Right renal cortex interstitium (tissue), 3 donors: Measurements from ENCODE around the gene UBASH3B. TPM values are rescaled to one million over a fixed set of nuclear protein-coding genes. Genes with fewer than 3 reads are reported as not detected.

Source experiments
- DNase-seq, 3 donors: peaks; one replicate each; pipeline ENCODE4 v3.0.0-alpha.2; 2013; ENCODE audit warnings: low read depth in 3 of 3, low spot score in 2 of 3
- polyA plus RNA-seq, 3 donors: library from polyadenylated mRNA; unstranded; fragments of 120-200 nt; gene quantifications; one replicate each; pipeline ENCODE4 v1.2.1, GENCODE V29; 2013; ENCODE audit not compliant: insufficient read length in 3 of 3

UBASH3B gene
- polyA plus RNA-seq, 3 donors = 8.1 to 9.0 (median 8.5) TPM

DNA sequence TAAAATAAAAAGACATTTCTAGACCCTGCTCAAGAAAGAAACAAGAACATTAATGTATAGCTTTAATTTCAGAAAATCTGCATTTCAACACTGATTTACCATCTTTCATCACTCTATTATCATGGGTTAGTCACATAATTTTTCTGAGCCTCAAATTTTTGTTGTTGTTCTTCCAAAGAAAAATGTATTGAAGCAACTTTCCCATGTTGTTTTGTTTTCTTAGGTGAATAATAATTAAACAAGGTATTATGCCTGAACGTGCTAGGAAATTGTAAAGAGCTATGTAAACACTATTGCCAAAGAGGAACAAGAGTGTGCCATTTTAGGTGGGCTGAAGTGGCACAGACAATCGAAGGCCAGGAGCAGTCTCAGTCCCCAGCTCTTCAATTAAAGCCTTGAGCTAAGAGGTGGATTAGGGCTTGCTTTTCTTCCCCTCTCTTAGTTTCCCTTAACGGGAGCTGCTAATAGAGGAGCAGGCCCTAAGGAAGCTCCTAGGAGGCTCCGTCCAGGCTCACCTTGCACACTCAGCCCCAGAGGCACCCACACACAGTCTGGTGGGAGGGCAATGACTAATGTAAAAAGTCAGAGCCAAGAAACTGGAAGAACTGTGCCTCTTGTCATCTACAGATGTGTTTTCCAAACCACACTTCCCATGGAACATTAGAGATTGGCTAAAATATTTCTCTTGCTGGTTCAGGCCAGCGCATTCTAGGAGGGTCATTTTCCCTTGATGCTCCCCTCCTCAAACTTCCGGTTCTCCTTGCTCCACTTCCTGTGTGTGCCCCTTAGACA is 8.8 kb upstream of the UBASH3B start:
- no peak for DNase-seq

DNA sequence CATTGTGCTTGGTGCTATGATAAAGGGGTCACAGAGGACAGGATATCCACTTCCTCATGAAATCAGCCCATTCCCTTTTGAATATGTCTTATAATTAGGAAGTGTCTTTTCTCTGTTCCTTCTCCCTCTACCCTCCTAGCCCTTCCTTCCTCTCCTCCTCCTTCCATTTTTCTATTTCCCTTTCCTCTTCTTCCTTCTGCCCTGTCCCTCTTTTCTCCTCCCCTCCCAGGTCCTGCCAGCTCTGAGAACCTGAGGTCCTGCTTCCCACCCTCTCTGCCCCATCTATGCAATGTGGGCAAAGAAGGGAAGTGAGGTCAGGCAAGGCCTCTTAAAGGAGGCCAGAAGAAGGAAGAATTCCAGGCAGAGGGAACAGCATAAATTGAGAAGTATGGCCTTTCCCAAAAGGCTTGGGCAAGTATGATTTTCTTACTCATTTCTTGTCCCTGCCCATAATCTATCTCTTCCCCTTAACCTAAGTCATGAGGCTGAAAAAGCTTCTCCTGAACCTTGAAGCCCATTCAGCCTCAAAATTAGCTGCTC is 7.7 kb upstream of the UBASH3B start:
- DNase-seq = no peak

DNA sequence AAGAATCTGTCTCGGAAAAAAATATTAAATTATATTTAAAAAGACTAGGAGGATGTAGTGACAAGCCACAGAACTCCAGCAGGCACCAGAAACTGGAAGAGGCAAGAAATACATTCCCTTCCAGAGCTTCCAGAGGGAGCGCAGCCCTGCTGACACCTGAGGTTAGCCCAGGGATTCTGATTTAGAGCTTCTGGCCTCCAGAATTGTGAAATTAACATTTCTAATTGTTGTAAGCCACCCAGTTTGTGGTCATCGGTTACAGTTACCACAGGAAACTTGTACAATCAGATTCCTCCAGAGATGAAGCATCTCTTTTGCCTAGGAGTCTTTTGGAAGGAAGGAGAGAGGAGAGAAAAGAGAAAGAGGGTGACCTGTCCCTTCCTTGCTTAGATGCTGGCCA is 6.4 kb upstream of the UBASH3B start:
- no peak for DNase-seq

DNA sequence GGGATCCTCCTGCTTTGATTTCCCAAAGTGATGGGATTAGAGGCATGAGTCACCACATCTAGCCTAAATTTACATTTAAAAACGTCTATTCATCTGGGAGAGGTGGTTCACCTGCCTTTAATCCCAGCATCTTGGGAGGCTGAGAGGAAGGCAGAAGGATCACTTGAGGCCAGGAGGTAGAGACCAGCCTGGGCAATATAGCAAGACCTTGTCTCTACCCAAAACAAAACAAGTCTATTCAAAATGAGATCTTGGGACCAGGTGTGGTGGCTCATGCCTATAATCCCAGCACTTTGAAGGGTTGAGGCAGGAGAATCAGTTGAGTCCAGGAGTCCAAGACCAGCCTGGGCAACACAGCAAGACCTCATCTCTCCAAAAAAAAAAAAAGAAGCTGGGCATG is 4.9 kb upstream of the UBASH3B start:
- DNase-seq = no peak

DNA sequence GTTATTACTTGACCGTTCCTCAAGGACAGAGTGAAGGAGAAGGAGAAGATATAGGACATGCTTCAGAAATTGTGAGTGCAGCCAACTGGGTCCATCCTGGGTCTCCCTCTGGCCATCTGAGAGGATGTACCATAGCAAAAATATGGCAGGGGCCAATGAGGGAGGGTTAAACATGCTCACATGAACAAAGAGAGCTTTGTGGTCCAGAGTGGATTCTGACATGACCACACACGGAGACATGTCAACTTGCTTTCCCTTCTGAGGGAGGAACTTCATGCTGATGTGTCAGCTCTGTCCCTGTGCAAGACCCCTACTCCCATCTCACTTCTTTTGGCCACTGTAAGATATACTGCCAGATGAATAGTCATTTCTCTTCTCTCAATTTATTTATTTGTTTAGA is 3.0 kb upstream of the UBASH3B start:
- no peak for DNase-seq

DNA sequence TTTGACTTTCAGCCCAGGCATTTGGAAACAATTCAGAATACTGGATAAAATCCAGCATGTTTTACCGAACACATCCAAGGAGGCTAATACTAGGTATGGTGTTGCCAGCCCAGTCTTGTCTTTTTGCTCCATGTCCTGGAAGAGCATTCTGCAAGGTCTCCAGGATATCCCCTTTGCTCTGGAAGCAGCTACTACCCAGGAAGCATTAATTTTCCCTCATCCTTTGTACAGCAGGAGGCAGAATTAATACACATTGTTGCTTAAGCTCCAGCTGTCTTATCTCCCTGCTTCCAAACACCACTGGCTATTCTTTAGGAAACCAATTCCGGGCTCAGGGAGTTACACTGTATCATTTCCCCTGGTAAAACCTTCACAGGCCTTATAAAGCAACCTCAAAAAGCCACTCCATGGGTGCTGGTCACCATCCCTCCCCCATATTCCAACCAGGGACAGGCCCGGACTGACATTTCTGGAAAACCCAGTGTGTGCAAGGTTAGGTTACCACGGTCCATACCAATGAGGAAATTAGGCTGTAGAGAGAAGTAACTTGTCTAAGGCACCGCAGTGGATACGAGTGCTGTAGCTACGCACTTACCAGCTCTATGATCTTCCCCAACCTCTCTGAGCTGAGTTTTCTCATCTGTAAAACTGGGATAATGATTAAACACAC is 1.5 kb upstream of the UBASH3B start:
- DNase-seq = no peak

DNA sequence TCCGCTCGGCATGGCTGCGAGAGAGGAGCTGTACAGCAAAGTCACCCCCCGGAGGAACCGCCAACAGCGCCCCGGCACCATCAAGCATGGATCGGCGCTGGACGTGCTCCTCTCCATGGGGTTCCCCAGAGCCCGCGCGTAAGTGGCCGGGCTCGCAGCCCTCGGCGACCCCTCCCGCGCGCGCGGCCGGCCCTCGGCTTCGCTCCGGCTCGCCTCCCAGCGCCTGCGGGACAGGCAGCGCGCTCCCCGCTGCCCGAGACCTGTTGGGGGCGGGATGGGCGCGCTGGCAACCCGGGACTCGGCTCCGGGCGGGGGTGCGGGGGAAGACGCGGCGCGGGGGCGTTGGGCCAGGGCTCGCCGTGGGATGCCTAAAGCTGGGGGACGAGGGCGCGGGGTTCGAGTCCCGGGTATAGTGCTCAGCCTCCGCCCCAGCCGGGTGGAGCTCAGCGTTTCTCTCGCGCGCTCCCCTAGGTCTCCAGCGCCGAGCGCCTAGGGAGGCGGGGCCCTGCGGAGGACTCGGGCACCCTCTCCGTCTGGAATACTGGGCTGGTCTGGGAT is 630 bp downstream of the UBASH3B start:
- DNase-seq = peak in 1 of 3 donors; percentile 56

DNA sequence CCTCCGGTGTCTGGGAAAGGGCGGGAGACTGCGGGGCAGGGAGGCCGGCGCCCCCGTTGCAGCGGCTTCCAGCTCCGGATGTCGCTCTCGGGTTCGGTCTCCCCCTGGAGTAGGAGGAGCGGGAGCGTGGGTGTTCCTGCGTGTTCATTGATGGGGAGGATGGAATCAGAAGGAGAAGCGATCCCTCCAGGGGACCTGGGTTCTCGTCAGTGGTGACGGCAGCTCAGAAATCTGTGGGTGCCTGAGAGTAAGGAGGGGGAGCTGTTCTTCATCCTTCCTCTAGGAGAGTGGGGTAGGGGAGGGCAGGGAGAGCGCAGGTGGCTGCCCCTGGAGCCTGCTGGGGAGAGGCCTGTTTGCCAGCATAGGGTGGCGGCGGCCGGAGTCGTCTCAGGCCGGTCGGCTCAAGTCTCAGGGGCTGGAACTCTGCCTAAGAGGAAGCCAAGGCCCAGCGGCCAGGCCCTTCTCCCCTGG is 1.1 kb downstream of the UBASH3B start:
- no peak for DNase-seq

DNA sequence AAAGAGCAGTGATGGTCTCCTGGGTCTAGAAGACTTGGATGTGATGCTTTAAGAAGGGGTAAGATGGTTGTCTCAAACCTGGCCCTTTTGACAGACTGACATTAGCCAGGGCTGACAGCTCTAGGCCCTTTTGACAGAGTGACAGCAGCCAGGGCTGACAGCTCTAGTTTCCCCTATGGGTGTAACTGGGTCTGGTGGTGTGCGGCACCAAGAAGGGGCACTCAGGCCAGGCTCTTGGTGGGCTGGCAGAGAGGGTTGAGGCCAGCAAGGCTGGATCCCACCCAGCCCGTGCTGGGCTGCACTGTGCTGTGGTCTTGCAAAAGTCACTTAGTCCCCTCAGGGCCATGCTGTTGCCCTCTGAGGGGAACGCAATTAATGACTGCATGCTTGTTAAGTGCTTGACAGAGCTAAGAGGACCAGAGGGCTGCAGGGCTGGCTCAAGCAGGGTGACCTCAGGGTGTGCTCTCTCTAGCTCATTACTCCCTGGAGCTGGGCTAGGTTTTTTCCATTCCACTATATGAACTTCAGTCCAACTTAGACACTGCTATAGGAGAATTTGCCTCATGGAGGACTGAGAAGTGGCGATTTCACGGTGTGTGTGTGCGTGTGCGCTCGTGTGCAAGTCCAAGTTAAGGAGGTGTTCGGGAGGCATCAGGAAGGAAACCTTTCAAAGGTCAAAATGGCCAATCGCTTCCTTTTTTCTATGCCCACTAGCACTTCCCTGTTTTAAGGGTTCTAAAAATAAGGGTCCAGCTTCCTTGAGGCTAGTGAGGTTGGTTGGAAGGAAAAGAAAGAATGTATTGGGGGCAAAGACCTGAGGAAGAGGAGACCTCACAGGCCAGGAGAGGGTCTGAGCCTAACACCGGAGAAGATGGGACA is 4.4 kb downstream of the UBASH3B start:
- no peak for DNase-seq

DNA sequence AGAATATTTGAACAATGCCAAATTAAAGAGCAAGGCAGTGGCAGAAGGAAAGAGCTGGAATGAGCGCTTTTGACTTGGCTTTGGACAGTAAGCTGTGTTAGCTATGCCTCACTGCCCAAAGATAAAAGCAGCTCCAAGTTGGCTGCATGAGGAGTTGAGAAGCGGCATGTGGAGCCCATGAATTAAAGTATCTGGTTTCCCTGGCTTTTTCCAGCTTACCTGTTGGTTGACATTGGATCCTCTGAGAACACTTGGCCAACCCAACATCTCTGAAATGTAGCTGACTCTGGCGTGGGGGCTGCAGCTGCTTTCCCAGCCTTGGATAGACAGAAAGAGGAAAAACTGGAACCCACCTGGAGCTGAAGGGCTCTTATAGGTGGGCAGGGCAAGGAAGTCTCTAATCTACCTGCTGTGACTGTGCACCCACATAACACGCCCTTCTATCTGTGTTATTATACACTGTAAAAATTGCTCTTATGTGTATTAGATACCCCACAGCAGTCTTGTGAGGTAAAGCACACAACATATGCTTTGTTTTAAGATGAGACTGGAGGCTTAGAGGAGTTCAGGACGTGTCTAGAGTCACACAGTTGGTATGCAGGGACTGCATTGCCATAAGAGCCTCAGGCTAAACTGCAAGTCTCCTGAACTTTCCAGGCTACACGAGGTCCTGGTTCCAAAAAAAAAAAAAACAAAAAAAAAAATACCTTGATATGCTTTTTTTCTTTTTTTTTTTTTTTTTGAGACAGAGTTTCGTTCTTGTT is 5.8 kb downstream of the UBASH3B start:
- DNase-seq = peak in 1 of 3 donors; percentile 47

DNA sequence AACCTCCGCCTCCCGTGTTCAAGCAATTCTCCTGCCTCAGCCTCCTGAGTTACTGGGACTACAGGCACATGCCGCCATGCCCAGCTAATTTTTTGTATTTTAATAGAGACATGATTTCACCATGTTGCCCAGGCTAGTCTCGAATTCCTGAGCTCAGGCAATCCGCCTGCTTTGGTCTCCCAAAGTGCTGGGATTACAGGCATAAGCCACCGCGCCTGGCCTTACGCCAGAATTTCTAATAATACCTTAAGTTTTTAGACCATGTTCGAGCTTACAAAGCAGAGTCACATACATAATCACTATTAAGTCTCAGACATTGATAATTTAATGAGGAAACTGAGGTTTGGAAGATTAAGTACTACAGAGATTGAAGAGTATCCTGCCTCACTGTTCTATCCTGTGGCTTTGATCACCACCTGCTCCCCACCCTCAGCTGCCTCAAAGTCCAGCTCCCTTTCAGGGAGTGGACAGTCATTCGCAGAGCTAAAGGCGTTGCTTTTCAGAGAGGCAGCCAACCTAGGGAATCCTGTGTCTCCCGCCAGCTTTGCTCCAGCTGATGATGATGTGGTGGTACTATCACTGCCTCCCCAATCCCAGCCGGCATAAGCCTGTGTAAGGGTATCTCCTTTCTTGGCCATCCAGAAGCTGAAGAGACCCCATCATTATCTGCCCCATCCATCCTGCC is 7.7 kb downstream of the UBASH3B start:
- DNase-seq = no peak

DNA sequence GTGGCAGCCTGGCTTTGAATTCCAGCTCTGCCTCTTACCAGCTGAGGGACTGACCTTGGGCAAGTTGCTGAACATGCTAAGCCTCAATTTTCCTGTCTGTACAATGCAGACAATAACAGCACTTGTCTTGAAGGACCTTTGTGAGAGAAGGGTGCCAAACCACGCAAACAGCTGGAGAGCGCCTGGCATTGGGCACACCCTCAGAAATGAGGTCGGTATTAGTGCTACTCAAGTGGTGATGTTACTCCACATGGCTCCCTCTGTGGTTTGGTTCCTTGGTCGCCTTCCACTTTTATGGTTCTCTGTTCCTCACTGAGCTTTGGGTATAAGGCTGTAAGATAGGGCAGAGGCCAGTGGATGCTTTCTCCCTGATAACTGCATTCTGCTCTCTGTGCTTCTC is 8.2 kb downstream of the UBASH3B start:
- no peak for DNase-seq

DNA sequence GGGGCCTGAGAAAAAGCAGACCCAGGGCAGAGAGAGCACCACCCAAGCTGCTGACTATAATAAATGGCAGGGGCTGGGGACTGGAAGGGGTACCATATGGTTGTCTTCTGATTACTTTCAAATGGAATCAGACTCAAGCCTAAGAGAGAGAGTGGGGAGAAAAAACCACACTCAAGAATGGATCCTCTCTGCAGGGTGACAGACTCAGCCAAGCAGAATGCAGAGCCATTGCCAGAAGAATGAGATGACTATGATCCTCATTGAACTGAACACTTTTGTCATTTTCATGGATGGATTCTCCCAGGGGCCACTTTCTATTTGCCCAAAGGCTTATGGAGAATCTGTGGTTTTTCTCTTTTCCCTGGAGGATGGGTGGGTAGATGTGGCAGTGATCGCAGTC is 8.7 kb downstream of the UBASH3B start:
- DNase-seq = no peak

DNA sequence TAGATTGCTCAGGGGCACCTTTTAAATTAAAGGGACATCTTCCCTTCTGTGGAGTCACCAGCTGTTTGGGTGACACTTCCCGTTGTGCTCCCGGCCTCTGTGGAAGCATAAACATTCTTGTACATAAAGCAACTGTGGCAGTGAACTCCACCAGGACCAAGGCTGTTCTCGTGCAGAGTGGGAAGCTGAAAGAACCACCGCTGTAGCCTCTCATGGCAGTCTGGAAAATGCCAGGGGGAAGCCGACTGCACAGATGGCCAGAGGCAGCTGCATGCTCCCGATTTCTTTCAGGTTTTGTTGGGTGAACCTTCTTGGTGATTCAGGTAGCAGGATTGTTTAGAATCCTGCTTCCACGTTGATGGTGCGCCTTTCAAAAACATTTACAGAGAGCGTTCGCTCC is 10.3 kb downstream of the UBASH3B start:
- DNase-seq = no peak

DNA sequence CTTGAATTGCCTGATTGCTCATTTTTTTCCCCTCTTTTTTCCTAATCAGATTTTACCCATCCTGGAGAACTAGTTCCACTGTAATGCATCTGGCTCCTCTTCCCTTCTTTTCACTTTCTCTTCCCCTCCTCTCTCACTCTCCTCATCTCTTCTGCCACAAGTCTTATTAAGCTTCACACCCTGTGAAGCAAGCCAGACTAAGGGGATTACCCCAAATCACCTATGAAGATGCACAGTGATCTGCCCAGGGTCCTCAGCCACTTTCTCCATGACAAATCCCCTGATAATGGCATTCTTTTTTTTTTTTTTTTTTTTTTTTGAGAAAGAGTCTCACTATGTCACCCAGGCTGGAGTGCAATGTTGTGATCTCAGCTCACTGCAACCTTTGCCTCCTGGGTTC is 11.2 kb downstream of the UBASH3B start:
- no peak for DNase-seq

DNA sequence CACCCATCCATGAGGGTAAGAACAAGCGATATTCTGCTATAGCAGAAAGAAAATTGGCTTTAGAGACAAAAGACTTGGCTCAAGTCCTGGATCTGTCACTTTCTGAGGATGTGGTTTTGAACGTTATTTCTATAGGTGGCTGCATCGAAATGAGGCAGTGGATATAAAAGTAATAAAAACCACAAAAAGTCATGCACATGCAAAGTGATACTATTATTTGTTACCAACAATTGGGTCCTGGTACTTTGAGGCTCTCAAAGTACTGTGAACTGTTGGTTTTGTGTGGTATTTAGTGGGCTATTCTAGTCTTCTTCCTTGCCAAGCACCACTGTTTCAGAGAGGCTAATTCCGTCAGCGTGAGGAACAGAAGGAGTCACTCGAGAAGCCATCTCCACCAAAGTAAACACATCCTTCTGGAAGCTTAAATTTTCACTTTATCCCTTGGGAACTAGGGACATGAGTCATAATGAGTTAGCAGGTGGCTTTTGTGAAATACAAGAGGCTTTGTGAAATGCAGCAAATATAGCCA is 13.1 kb downstream of the UBASH3B start:
- DNase-seq = no peak

DNA sequence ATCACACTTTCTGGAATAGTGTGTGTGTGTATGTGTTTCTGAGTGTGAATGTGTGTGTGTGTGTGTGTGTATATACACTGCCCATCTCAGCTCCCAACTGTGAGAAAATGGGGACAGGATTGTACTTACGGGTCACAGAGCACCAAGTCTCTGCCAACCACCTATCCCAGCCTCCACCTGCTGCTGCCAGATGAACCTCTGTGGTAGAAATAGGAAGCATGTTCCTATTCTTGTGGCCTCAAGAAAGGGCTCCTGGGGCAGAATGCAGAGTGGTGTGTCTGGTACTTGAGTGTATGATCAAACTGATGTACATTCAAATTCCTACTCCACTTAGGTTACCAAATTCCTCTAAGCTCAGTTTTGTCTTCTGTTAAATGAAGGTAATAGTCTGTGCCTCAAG is 14.6 kb downstream of the UBASH3B start:
- no peak for DNase-seq

DNA sequence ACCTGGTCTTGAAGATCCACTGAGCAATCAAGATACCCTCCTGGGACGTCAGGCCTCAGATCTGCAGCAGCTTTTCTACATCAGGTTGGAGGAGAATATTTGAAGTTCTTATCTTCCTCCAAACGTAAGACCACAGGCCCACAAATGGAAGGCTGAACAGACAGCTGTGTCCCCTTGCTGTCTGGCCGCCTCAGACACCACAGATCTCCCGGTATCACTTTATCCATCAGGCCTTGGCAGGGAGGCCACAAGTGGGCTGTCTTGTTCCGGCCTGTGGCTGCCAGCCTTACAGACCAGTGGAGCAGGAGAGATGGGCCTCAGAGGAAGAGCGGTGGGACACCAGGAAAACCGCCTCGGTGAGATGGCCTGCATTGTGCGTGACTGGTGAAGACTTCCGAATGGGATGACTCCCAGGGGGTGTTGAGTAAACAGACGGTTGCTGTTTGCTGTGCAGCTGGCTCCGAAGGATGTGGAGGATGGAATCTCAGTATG is 15.9 kb downstream of the UBASH3B start:
- DNase-seq = no peak

DNA sequence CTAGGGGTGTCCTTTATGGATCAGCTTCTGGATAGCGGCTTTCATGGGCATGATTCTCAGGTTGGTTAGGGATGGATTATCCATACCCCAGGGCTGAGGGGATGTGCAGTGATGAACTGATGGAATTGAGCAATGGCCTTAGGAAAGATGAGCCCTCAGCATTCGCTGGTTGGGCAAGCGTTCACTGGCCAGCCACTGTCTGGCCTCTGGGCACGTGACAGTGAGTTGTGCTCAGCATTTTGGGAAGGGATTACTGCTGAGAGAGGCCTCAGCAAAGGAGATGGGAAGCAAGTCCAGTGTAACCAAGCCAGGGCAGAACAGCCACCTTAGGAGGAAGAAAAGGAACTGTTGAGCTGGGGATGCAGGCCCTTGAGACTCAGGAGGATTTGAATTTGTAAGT is 17.4 kb downstream of the UBASH3B start:
- no peak for DNase-seq
